Ascending aorta (tissue), 2 donors: ENCODE results near the gene C5orf24. TPM values are rescaled to one million over a fixed set of nuclear protein-coding genes. Genes with fewer than 3 reads are reported as not detected.
A peak's percentile ranks its signal among the peaks of the same experiment; 100 is the strongest.
"Not testable (repeated sequence)": the region's sequence is repeated elsewhere in the genome, so short reads cannot be mapped to it uniquely, and the experiment has no call there.

ENCODE experiments used
- DNase-seq, 2 donors: peaks; one replicate each; pipeline ENCODE4 v3.0.0-alpha.2; 2019; ENCODE audit warnings: low spot score in 2 of 2
- H3K27ac ChIP-seq, 2 donors: fragments of 200-600 bp; sonication (generic); one replicate each; pipeline ENCODE4 v1.5.1; 2016 to 2017; ENCODE audit warnings: mild to moderate bottlenecking in 1 of 2
- H3K27me3 ChIP-seq: fragments of 200-600 bp; sonication (generic); one replicate; pipeline ENCODE4 v1.5.1; 2017
- H3K36me3 ChIP-seq, 2 donors: fragments of 200-600 bp; sonication (generic); one replicate each; pipeline ENCODE4 v1.5.1; 2016
- H3K4me1 ChIP-seq, 2 donors: fragments of 200-600 bp; sonication (generic); one replicate each; pipeline ENCODE4 v1.5.1; 2016 to 2017; ENCODE audit warnings: mild to moderate bottlenecking in 1 of 2
- H3K4me3 ChIP-seq, 2 donors: fragments of 200-600 bp; sonication (generic); one replicate each; pipeline ENCODE4 v1.5.1; 2016 to 2017; ENCODE audit warnings: mild to moderate bottlenecking in 1 of 2
- H3K9me3 ChIP-seq, 2 donors: fragments of 200-600 bp; sonication (generic); one replicate each; pipeline ENCODE4 v1.5.1; 2016
- intact Hi-C: fragments of 100-400 bp; cut with DNase I; formaldehyde crosslinking; loops from one replicate; pipeline ENCODE4 v1.15.1; 2023
- total RNA-seq: library from RNA; depleted of rRNA; stranded (reverse); fragments of >200 nt; gene quantifications from one replicate; pipeline ENCODE4 v1.1.0, GENCODE V29; 2016
- TF ChIP-seq, protein P1 (sequence below), 3 experiments: fragments of 200-600 bp in 2 of 3; fragments of 450-650 bp in 1 of 3; sonication (generic) in 2 of 3; IDR thresholded peaks; one replicate each; pipeline ENCODE4 v1.5.1; 2016 to 2019; ENCODE audit warnings: antibody characterized with exemption in 3 of 3, mild to moderate bottlenecking in 1 of 3, moderate library complexity in 1 of 3

Gene C5orf24
- total RNA-seq, 1 donor from 2014 or later, result 36.5 TPM

GRCh38 chr5:134845335-134845851 is 375 bp upstream of the C5orf24 start:
- Histone ChIP-seq H3K4me1 (peaks cover 4 to 24% of the 10 kb centered on the region in 2 donors), H3K9me3 (no peaks in the 10 kb centered on the region), H3K27ac (peak overlapping the region; percentile 95 to 97), H3K36me3 (no peaks in the 10 kb centered on the region), H3K4me3 (peak overlapping the region; percentile 92 to 94), H3K27me3 (no peaks in the 10 kb centered on the region)
- TF ChIP-seq, protein P1, sequence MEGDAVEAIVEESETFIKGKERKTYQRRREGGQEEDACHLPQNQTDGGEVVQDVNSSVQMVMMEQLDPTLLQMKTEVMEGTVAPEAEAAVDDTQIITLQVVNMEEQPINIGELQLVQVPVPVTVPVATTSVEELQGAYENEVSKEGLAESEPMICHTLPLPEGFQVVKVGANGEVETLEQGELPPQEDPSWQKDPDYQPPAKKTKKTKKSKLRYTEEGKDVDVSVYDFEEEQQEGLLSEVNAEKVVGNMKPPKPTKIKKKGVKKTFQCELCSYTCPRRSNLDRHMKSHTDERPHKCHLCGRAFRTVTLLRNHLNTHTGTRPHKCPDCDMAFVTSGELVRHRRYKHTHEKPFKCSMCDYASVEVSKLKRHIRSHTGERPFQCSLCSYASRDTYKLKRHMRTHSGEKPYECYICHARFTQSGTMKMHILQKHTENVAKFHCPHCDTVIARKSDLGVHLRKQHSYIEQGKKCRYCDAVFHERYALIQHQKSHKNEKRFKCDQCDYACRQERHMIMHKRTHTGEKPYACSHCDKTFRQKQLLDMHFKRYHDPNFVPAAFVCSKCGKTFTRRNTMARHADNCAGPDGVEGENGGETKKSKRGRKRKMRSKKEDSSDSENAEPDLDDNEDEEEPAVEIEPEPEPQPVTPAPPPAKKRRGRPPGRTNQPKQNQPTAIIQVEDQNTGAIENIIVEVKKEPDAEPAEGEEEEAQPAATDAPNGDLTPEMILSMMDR (IDR thresholded peaks at IDR 0.05), result peak in 1 of 3 experiments; percentile 2
- DNase-seq, result no peak
- intact Hi-C loops, result loop anchor here (1.0 to 5.0 kb wide), 3 partner anchors 59 to 108 kb away; partner anchors contain the start of genes CAMLG and DDX46

- no peaks in the 10 kb centered on the region for H3K27me3 ChIP-seq
- peak overlapping the region; percentile 92 to 94 for H3K4me3 ChIP-seq
- intact Hi-C loops, result loop anchor here (2.0 to 5.0 kb wide), 3 partner anchors 28 to 109 kb away; partner anchors contain the start of genes CAMLG, DDX46 and TXNDC15
- TF ChIP-seq, protein P1 (IDR thresholded peaks at IDR 0.05), result no peak
- H3K9me3 ChIP-seq, result no peaks in the 10 kb centered on the region
- DNase-seq, result no peak
- no peaks in the 10 kb centered on the region for H3K36me3 ChIP-seq
- peaks cover 6 to 36% of the 10 kb centered on the region in 2 donors for H3K4me1 ChIP-seq
- peak overlapping the region; percentile 95 to 97 for H3K27ac ChIP-seq
Observed at GRCh38 chr5:134846641-134846960, 833 bp downstream of the C5orf24 start.

DNA sequence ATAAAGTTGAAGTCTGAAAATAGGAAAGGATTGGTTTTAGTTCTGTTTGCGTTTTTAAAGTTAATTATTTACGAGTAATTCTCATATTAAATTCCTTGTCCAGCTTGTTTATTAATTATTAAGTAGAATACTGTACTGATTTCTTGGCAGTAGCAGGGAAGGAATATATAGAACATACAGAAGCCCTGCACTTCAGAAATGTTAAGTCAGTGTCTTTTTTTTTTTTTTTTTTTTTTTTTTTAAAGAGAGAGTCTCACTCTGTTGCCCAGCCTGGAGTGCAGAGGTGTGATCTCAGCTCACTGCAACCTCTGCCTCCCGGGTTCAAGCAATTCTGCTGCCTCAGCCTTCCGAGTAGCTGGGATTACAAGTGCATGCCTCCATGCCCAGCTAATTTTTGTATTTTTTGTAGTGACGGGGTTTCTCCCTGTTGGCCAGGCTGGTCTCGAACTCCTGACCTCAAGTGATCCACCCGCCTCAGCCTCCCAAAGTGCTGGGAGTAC is 3.7 kb downstream of the C5orf24 start:
- Histone ChIP-seq H3K4me1 (peaks cover 6 to 39% of the 10 kb centered on the region in 2 donors), H3K4me3 (peak overlapping the region in 1 of 2 donors; percentile 27)
- not testable (repeated sequence) for H3K36me3 ChIP-seq, H3K27ac ChIP-seq, H3K27me3 ChIP-seq, DNase-seq, H3K9me3 ChIP-seq
- intact Hi-C loops, result loop anchor here (5.0 kb wide), 2 partner anchors 92 to 112 kb away; partner anchors contain the start of genes CAMLG and DDX46

- TF ChIP-seq, protein P1 (IDR thresholded peaks at IDR 0.05), result peak in 2 of 3 experiments; percentile 29 to 36
- no peak for DNase-seq
- Histone ChIP-seq H3K9me3 (no peaks in the 10 kb centered on the region), H3K4me3 (peak overlapping the region in 1 of 2 donors; percentile 10), H3K27me3 (no peaks in the 10 kb centered on the region), H3K27ac (peak overlapping the region in 1 of 2 donors; percentile 23), H3K4me1 (peaks cover 6 to 39% of the 10 kb centered on the region in 2 donors), H3K36me3 (peaks cover 21 to 23% of the 10 kb centered on the region in 2 donors)
- intact Hi-C loops, result no loop called here
Observed at GRCh38 chr5:134851307-134851923, 5.6 kb downstream of the C5orf24 start.

GRCh38 chr5:134856465-134856864 is 10.7 kb downstream of the C5orf24 start:
- H3K4me1 ChIP-seq, intact Hi-C loops: not testable (repeated sequence)
- peaks cover 41 to 56% of the 10 kb centered on the region in 2 donors for H3K36me3 ChIP-seq

GRCh38 chr5:134857401-134857800 is 11.6 kb downstream of the C5orf24 start:
- no peak overlapping the region for H3K27ac ChIP-seq
- H3K9me3 ChIP-seq, result no peaks in the 10 kb centered on the region
- no peaks in the 10 kb centered on the region for H3K4me1 ChIP-seq
- TF ChIP-seq, protein P1 (IDR thresholded peaks at IDR 0.05), result no peak
- H3K27me3 ChIP-seq, result no peaks in the 10 kb centered on the region
- H3K36me3 ChIP-seq, result peaks cover 41 to 54% of the 10 kb centered on the region in 2 donors
- DNase-seq, result no peak
- no peak overlapping the region for H3K4me3 ChIP-seq
- intact Hi-C loops, result no loop called here

More at GRCh38 chr5:134856465-134856864, 10.7 kb downstream of the C5orf24 start:
- H3K27me3 ChIP-seq, H3K4me3 ChIP-seq, H3K27ac ChIP-seq, H3K9me3 ChIP-seq, DNase-seq: not testable (repeated sequence)
